HG02973 (cell line): ENCODE data around the gene TXNDC17.
"Not testable (repeated sequence)": the region's sequence is repeated elsewhere in the genome, so short reads cannot be mapped to it uniquely, and the experiment has no call there.

ENCODE experiments used
- ATAC-seq: cut with Tn5 transposase; IDR thresholded peaks from one replicate; pipeline ENCODE4 v1.9.1; 2021; ENCODE audit warnings: moderate library complexity; ENCODE audit not compliant: unreplicated experiment

The TXNDC17 gene

GRCh38 chr17:6640536-6641246 is at the start of gene TXNDC17, which contains the start of gene KIAA0753:
TXNDC17 (plus strand) TSS chr17:6641060; CDS start chr17:6641083, 23 bp downstream.
KIAA0753 (minus strand) TSS chr17:6640711; CDS start chr17:6635103, 5,608 bp downstream.
- ATAC-seq = peak; percentile 75

GRCh38 chr17:6591599-6592158 is 49.2 kb upstream of the TXNDC17 start:
- ATAC-seq = no peak

- ATAC-seq = no peak
Measured at GRCh38 chr17:6592173-6592572, 48.7 kb upstream of the TXNDC17 start.

GRCh38 chr17:6593371-6593770 is 47.5 kb upstream of the TXNDC17 start:
- ATAC-seq = not testable (repeated sequence)

- no peak for ATAC-seq
Measured at GRCh38 chr17:6596081-6596480, 44.8 kb upstream of the TXNDC17 start.

GRCh38 chr17:6596511-6596910 is 44.3 kb upstream of the TXNDC17 start:
- no peak for ATAC-seq

- ATAC-seq = no peak
Measured at GRCh38 chr17:6596941-6597340, 43.9 kb upstream of the TXNDC17 start.

GRCh38 chr17:6597727-6598126 is 43.1 kb upstream of the TXNDC17 start:
- no peak for ATAC-seq

- ATAC-seq = no peak
Measured at GRCh38 chr17:6599364-6599763, 41.5 kb upstream of the TXNDC17 start.

GRCh38 chr17:6602141-6602540 is 38.7 kb upstream of the TXNDC17 start:
- ATAC-seq = no peak

GRCh38 chr17:6603744-6604325 is 37.0 kb upstream of the TXNDC17 start:
- ATAC-seq = no peak

- ATAC-seq = no peak
Measured at GRCh38 chr17:6605142-6605541, 35.7 kb upstream of the TXNDC17 start.

- no peak for ATAC-seq
Measured at GRCh38 chr17:6608321-6608720, 32.5 kb upstream of the TXNDC17 start.

GRCh38 chr17:6610011-6610410 is 30.8 kb upstream of the TXNDC17 start:
- no peak for ATAC-seq

GRCh38 chr17:6611231-6611630 is 29.6 kb upstream of the TXNDC17 start:
- no peak for ATAC-seq

- ATAC-seq = no peak
Measured at GRCh38 chr17:6623941-6624340, 16.9 kb upstream of the TXNDC17 start.

GRCh38 chr17:6626616-6627015 is 14.2 kb upstream of the TXNDC17 start:
- no peak for ATAC-seq

- ATAC-seq = no peak
Measured at GRCh38 chr17:6627019-6627418, 13.8 kb upstream of the TXNDC17 start.

- ATAC-seq = no peak
Measured at GRCh38 chr17:6630390-6630789, 10.5 kb upstream of the TXNDC17 start.

- no peak for ATAC-seq
Measured at GRCh38 chr17:6632530-6632929, 8.3 kb upstream of the TXNDC17 start.

- no peak for ATAC-seq
Measured at GRCh38 chr17:6633263-6633662, 7.6 kb upstream of the TXNDC17 start.

GRCh38 chr17:6636105-6636504 is 4.8 kb upstream of the TXNDC17 start:
- no peak for ATAC-seq
